DND-41 (cell line): Measurements from ENCODE around the gene WARS2.

Experiments used
- ATAC-seq: fragments of 200-7000 bp; cut with Tn5 transposase; 3 replicates; pipeline ENCODE4 v1.9.1; 2021; ENCODE audit warnings: low read depth; ENCODE audit not compliant: insufficient read depth
- DNase-seq: peaks from one replicate; pipeline ENCODE4 v3.0.0-alpha.2; 2020
- H2AFZ ChIP-seq: 2 replicates; pipeline ENCODE4 v1.6.0; 2012; ENCODE audit warnings: low read depth, low read length
- H3K27ac ChIP-seq: 2 replicates; pipeline ENCODE4 v1.5.1; 2012; ENCODE audit warnings: low read length, inconsistent platforms
- H3K27me3 ChIP-seq: fragments of 200-600 bp; sonication (generic); 2 replicates; pipeline ENCODE4 v1.6.0; 2012; ENCODE audit warnings: low read length, mild to moderate bottlenecking, inconsistent platforms; ENCODE audit not compliant: insufficient read depth, poor library complexity
- H3K36me3 ChIP-seq: 2 replicates; pipeline ENCODE4 v1.5.1; 2012; ENCODE audit warnings: low read length, inconsistent platforms; ENCODE audit not compliant: insufficient read depth
- H3K4me1 ChIP-seq: 2 replicates; pipeline ENCODE4 v1.5.1; 2012; ENCODE audit warnings: mild to moderate bottlenecking, low read length; ENCODE audit not compliant: insufficient read depth
- H3K4me2 ChIP-seq: 2 replicates; pipeline ENCODE4 v1.6.0; 2012; ENCODE audit warnings: mild to moderate bottlenecking, moderate library complexity, low read length, inconsistent platforms; ENCODE audit not compliant: insufficient read depth
- H3K4me3 ChIP-seq, 2 experiments: fragments of 200-600 bp in 1 of 2; shearing (Covaris generic) in 1 of 2; 2 replicates each; pipeline ENCODE4 v1.5.1; 2012 to 2016; ENCODE audit warnings: inconsistent platforms in 2 of 2, low read length in 2 of 2, mild to moderate bottlenecking in 2 of 2, low read depth in 1 of 2, moderate library complexity in 1 of 2
- H3K79me2 ChIP-seq: 2 replicates; pipeline ENCODE4 v1.6.0; 2012; ENCODE audit warnings: low read length, inconsistent platforms; ENCODE audit not compliant: insufficient read depth
- H3K9ac ChIP-seq: 2 replicates; pipeline ENCODE4 v1.6.0; 2012; ENCODE audit warnings: low read depth, mild to moderate bottlenecking, inconsistent platforms, low read length, moderate library complexity
- H3K9me3 ChIP-seq: 2 replicates; pipeline ENCODE4 v1.5.1; 2012; ENCODE audit warnings: low read length, moderate library complexity, mild to moderate bottlenecking, inconsistent platforms; ENCODE audit not compliant: insufficient read depth, severe bottlenecking
- H4K20me1 ChIP-seq: 2 replicates; pipeline ENCODE4 v1.6.0; 2012; ENCODE audit warnings: low read length; ENCODE audit not compliant: insufficient read depth
- CTCF ChIP-seq: IDR thresholded peaks from 2 replicates; pipeline ENCODE4 v1.5.1; 2012; ENCODE audit warnings: borderline replicate concordance, low read length, moderate library complexity, mild to moderate bottlenecking; ENCODE audit not compliant: poor library complexity, severe bottlenecking; ENCODE audit errors: extremely low read depth
- EZH2 ChIP-seq: IDR thresholded peaks from 3 replicates; pipeline ENCODE4 v1.6.1; 2012; ENCODE audit warnings: borderline replicate concordance, low read depth, mild to moderate bottlenecking, moderate library complexity, low read length, inconsistent platforms; ENCODE audit not compliant: severe bottlenecking

Gene WARS2

DNA sequence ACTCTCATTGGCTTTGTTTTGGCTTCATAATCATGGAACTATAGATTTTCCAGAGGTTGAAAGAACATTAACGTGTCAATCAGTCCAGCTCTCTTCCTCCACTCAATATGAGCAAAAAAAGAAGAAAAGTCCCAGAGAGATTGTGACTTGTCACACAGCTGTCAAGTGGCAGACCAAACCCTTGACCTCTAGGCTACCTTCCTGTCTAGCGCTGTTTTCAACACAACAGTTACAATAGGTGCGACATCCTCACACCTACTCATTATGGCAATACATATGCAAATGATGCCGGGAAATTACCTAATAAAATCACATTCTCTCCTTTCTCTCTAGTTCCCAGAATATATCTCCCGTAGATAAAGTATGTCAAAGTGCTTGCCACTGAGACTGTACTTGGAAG lies 1.1 kb downstream of the WARS2 start:
- peaks cover 16% of the 10 kb centered on the region for H3K79me2 ChIP-seq

DNA sequence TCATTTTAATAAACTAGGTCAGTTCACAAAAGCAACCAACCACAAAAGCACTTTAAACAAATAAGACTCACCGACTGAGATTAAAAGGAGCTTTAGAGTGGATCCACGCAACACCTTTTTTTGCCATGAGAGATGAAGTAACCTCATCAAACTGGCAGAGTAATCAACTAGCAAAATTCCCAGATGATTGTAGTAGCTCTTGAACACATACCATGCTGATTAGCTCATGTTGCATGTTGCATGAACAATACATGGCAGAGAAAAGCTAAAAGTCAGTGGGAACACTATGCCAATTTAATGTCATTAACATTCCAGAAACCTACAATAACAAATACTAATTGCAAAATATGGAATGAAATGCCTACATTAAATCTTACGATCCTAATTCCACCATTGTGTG lies 4.1 kb downstream of the WARS2 start:
- Histone ChIP-seq H3K27ac (no peak overlapping the region), H4K20me1 (no peaks in the 10 kb centered on the region), H2AFZ (no peak overlapping the region), H3K79me2 (peaks cover 18% of the 10 kb centered on the region), H3K9me3 (no peaks in the 10 kb centered on the region), H3K27me3 (no peaks in the 10 kb centered on the region), H3K9ac (no peak overlapping the region), H3K4me3 (no peak overlapping the region), H3K36me3 (no peaks in the 10 kb centered on the region), H3K4me1 (peaks cover 20% of the 10 kb centered on the region), H3K4me2 (no peak overlapping the region)
- no peak for TF ChIP-seq CTCF
- no peak for DNase-seq
- ATAC-seq: no peak

More for the DNA sequence above, 1.1 kb downstream of the WARS2 start:
- Histone ChIP-seq H2AFZ (peak overlapping the region; percentile 77), H3K4me3 (peak overlapping the region; percentile 38 to 79; a peak in 3 of 4 replicates), H3K27ac (peak overlapping the region; percentile 95), H3K27me3 (no peaks in the 10 kb centered on the region), H3K4me1 (peaks cover 30% of the 10 kb centered on the region), H4K20me1 (no peaks in the 10 kb centered on the region), H3K4me2 (peak overlapping the region; percentile 66), H3K9ac (peak overlapping the region; percentile 63), H3K9me3 (no peaks in the 10 kb centered on the region), H3K36me3 (peaks cover 4% of the 10 kb centered on the region; the same call in 1 of the 2 replicates)
- ATAC-seq (no peak), DNase-seq (no peak)
- no peak for TF ChIP-seq EZH2
- TF ChIP-seq CTCF: no peak

- no peak overlapping the region for H3K9ac ChIP-seq
- H4K20me1 ChIP-seq: no peaks in the 10 kb centered on the region
- H3K36me3 ChIP-seq: no peaks in the 10 kb centered on the region
- H3K79me2 ChIP-seq: peaks cover 3% of the 10 kb centered on the region; the same call in 1 of the 2 replicates
- ATAC-seq (no peak), DNase-seq (no peak)
- no peak overlapping the region for H3K4me3 ChIP-seq
- no peak overlapping the region for H3K4me2 ChIP-seq
- H3K9me3 ChIP-seq: no peaks in the 10 kb centered on the region
- no peak overlapping the region for H3K27ac ChIP-seq
- H3K27me3 ChIP-seq: no peaks in the 10 kb centered on the region
- H2AFZ ChIP-seq: no peak overlapping the region
- TF ChIP-seq CTCF (no peak), EZH2 (no peak)
- peaks cover 3% of the 10 kb centered on the region; the same call in 1 of the 2 replicates for H3K4me1 ChIP-seq
Measured at GRCh38 chr1:119133987-119134386, 6.5 kb downstream of the WARS2 start.

GRCh38 chr1:119132179-119132578 lies 8.3 kb downstream of the WARS2 start:
- H3K36me3 ChIP-seq: no peaks in the 10 kb centered on the region
- TF ChIP-seq EZH2 (no peak), CTCF (no peak)
- H2AFZ ChIP-seq: no peak overlapping the region
- no peak overlapping the region for H3K9ac ChIP-seq
- DNase-seq (no peak), ATAC-seq (no peak)
- H3K9me3 ChIP-seq: no peaks in the 10 kb centered on the region
- H3K4me3 ChIP-seq: no peak overlapping the region
- no peak overlapping the region for H3K4me2 ChIP-seq
- H3K4me1 ChIP-seq: no peaks in the 10 kb centered on the region
- H3K79me2 ChIP-seq: peaks cover 3% of the 10 kb centered on the region; the same call in 1 of the 2 replicates
- H3K27ac ChIP-seq: no peak overlapping the region
- H4K20me1 ChIP-seq: no peaks in the 10 kb centered on the region
- H3K27me3 ChIP-seq: no peaks in the 10 kb centered on the region
